ENCODE measurements around the gene ULK1. TPM values are rescaled to one million over a fixed set of nuclear protein-coding genes. Genes with fewer than 3 reads are reported as not detected.

ULK1 gene
- total and polyA plus RNA-seq, 2 of the 13 experiments (the other 11 are each of a cell fraction or from before 2014, with no cell fraction given): 2.8 to 10.1 TPM

GRCh38 chr12:131896080-131896810 is 1.8 kb downstream of the ULK1 start (continued):
- TF ChIP-seq, protein P1, sequence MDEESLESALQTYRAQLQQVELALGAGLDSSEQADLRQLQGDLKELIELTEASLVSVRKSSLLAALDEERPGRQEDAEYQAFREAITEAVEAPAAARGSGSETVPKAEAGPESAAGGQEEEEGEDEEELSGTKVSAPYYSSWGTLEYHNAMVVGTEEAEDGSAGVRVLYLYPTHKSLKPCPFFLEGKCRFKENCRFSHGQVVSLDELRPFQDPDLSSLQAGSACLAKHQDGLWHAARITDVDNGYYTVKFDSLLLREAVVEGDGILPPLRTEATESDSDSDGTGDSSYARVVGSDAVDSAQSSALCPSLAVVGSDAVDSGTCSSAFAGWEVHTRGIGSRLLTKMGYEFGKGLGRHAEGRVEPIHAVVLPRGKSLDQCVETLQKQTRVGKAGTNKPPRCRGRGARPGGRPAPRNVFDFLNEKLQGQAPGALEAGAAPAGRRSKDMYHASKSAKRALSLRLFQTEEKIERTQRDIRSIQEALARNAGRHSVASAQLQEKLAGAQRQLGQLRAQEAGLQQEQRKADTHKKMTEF (CRISPR knock-in tag; IDR thresholded peaks at IDR 0.05): peak; percentile 88
- peak; percentile 65; the same call in 1 of the 2 replicates for TF ChIP-seq ZSCAN29 (CRISPR knock-in tag; conservative IDR thresholded peaks at IDR 0.05)
- TF ChIP-seq ZBTB7A (CRISPR knock-in tag; IDR thresholded peaks at IDR 0.05): peak; percentile 56; the same call in 1 of the 2 replicates
- 0 out of 2 replicates have a peak, but pooled peaks have one; percentile 21 for TF ChIP-seq RFX5 (IDR thresholded peaks at IDR 0.05; ENCODE audit: low read depth, low read length)
- peak; percentile 83 for TF ChIP-seq POLR2G (IDR thresholded peaks at IDR 0.05; ENCODE audit: low read depth, low read length)
- TF ChIP-seq NFYB (CRISPR knock-in tag; IDR thresholded peaks at IDR 0.05): peak; percentile 68
- peak; percentile 50; the same call in 1 of the 2 replicates for TF ChIP-seq FOXC1 (CRISPR knock-in tag; IDR thresholded peaks at IDR 0.05; ENCODE audit: borderline replicate concordance)
- no peak for TF ChIP-seq TBP (CRISPR knock-in tag; IDR thresholded peaks at IDR 0.05)
- TF ChIP-seq TCF12 (IDR thresholded peaks at IDR 0.05): no peak
- TF ChIP-seq TCF12 (CRISPR knock-in tag; IDR thresholded peaks at IDR 0.05): peak; percentile 65; the same call in 1 of the 2 replicates
- peak; percentile 52 for TF ChIP-seq GATAD1 (CRISPR knock-in tag; IDR thresholded peaks at IDR 0.05)
- TF ChIP-seq ZSCAN21 (CRISPR knock-in tag; IDR thresholded peaks at IDR 0.05; ENCODE audit: borderline replicate concordance): peak; percentile 44; the same call in 1 of the 2 replicates
- TF ChIP-seq ATF7 (IDR thresholded peaks at IDR 0.05): no peak
- peak; percentile 40; the same call in 1 of the 2 replicates for TF ChIP-seq ATF7 (CRISPR knock-in tag; IDR thresholded peaks at IDR 0.05)
- TF ChIP-seq, protein P2, sequence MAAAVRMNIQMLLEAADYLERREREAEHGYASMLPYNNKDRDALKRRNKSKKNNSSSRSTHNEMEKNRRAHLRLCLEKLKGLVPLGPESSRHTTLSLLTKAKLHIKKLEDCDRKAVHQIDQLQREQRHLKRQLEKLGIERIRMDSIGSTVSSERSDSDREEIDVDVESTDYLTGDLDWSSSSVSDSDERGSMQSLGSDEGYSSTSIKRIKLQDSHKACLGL (CRISPR knock-in tag; IDR thresholded peaks at IDR 0.05): peak; percentile 74; the same call in 1 of the 2 replicates
- TF ChIP-seq CSRNP1 (CRISPR knock-in tag; IDR thresholded peaks at IDR 0.05): peak; percentile 43; the same call in 1 of the 2 replicates
- TF ChIP-seq, protein P3, sequence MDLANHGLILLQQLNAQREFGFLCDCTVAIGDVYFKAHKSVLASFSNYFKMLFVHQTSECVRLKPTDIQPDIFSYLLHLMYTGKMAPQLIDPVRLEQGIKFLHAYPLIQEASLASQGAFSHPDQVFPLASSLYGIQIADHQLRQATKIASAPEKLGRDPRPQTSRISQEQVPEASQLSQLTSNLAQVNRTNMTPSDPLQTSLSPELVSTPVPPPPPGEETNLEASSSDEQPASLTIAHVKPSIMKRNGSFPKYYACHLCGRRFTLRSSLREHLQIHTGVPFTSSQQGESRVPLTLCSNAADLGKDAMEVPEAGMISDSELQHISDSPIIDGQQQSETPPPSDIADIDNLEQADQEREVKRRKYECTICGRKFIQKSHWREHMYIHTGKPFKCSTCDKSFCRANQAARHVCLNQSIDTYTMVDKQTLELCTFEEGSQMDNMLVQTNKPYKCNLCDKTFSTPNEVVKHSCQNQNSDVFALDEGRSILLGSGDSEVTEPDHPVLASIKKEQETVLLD (CRISPR knock-in tag; IDR thresholded peaks at IDR 0.05; ENCODE audit: low read depth): 0 out of 2 replicates have a peak, but pooled peaks have one; percentile 24
- 0 out of 2 replicates have a peak, but pooled peaks have one; percentile 13 for TF ChIP-seq ZNF263 (CRISPR knock-in tag; IDR thresholded peaks at IDR 0.05)
- TF ChIP-seq ZNF281 (CRISPR knock-in tag; IDR thresholded peaks at IDR 0.05; ENCODE audit: borderline replicate concordance): peak; percentile 81
- TF ChIP-seq KDM2A (CRISPR knock-in tag; IDR thresholded peaks at IDR 0.05; ENCODE audit: borderline replicate concordance, low read depth): 0 out of 2 replicates have a peak, but pooled peaks have one; percentile 57
- peak; percentile 84; the same call in 1 of the 2 replicates for TF ChIP-seq ZNF782 (CRISPR knock-in tag; IDR thresholded peaks at IDR 0.05; ENCODE audit: borderline replicate concordance)
- TF ChIP-seq MYC (CRISPR knock-in tag; IDR thresholded peaks at IDR 0.05; ENCODE audit: borderline replicate concordance): 0 out of 2 replicates have a peak, but pooled peaks have one; percentile 23

All from HepG2 (cell line).